Cardiac muscle cell (in vitro differentiated cells and primary cell): ENCODE measurements around the gene ACTN4. TPM values are rescaled to one million over a fixed set of nuclear protein-coding genes. Genes with fewer than 3 reads are reported as not detected.
A peak's percentile ranks its signal among the peaks of the same experiment; 100 is the strongest.

ENCODE experiments used
- DNase-seq, 2 donors: peaks; one replicate each; pipeline versions ENCODE4 v3.0.0 to v3.0.0-alpha.2; 2010 to 2017; ENCODE audit warnings: low read depth in 1 of 2, low spot score in 1 of 2
- H3K27ac ChIP-seq: fragments of 200-600 bp; sonication (generic); 2 replicates; pipeline ENCODE4 v1.5.1; 2016
- H3K27me3 ChIP-seq: fragments of 200-600 bp; sonication (generic); 2 replicates; pipeline ENCODE4 v1.6.0; 2016; ENCODE audit warnings: control low read depth
- H3K36me3 ChIP-seq: fragments of 200-600 bp; sonication (generic); 2 replicates; pipeline ENCODE4 v1.5.1; 2016; ENCODE audit warnings: control low read depth
- H3K4me1 ChIP-seq: fragments of 200-600 bp; sonication (generic); 2 replicates; pipeline ENCODE4 v1.8.1; 2017; ENCODE audit warnings: low read depth, mild to moderate bottlenecking, mixed run types
- H3K4me3 ChIP-seq: fragments of 200-600 bp; sonication (generic); 2 replicates; pipeline ENCODE4 v1.5.1; 2016; ENCODE audit warnings: mild to moderate bottlenecking
- H3K9me3 ChIP-seq: fragments of 200-600 bp; sonication (generic); 2 replicates; pipeline ENCODE4 v1.5.1; 2017; ENCODE audit warnings: low read depth, mild to moderate bottlenecking, control low read depth
- CTCF ChIP-seq: IDR thresholded peaks from 2 replicates; pipeline ENCODE4 v1.5.1; 2012; ENCODE audit warnings: low read depth, mild to moderate bottlenecking, low read length
- polyA plus RNA-seq: library from polyadenylated mRNA; unstranded; fragments of >200 nt; fragmentation: Nextera tagmentation; extraction: Ambion mirVana; gene quantifications from 2 replicates; pipeline ENCODE4 v1.2.1, GENCODE V29; 2016
- total RNA-seq: library from RNA; depleted of rRNA; stranded (reverse); fragments of >200 nt; gene quantifications from 2 replicates; pipeline ENCODE4 v1.2.3, GENCODE V29; 2016

Gene ACTN4
- total and polyA plus RNA-seq, 2 experiments from 2014 or later = 77.4 to 465 TPM

GRCh38 chr19:38728752-38729541, 81.5 kb downstream of the ACTN4 start:
- peaks cover 36% of the 10 kb centered on the region for H3K36me3 ChIP-seq
- DNase-seq = no peak
- TF ChIP-seq CTCF = no peak
- H3K4me3 ChIP-seq = no peak overlapping the region
- H3K9me3 ChIP-seq = no peaks in the 10 kb centered on the region
- H3K27ac ChIP-seq = peak overlapping the region; percentile 64
- no peaks in the 10 kb centered on the region for H3K4me1 ChIP-seq
- no peaks in the 10 kb centered on the region for H3K27me3 ChIP-seq

GRCh38 chr19:38729653-38730469, 82.4 kb downstream of the ACTN4 start:
- Histone ChIP-seq H3K27ac (peak overlapping the region; percentile 64), H3K4me3 (no peak overlapping the region), H3K4me1 (no peaks in the 10 kb centered on the region), H3K36me3 (peaks cover 29% of the 10 kb centered on the region), H3K27me3 (no peaks in the 10 kb centered on the region), H3K9me3 (no peaks in the 10 kb centered on the region)
- peak; percentile 69 to 80 for DNase-seq
- peak; percentile 83 for TF ChIP-seq CTCF

- peaks cover 27% of the 10 kb centered on the region for H3K36me3 ChIP-seq
- no peak overlapping the region for H3K4me3 ChIP-seq
- no peak for DNase-seq
- no peak for TF ChIP-seq CTCF
- no peaks in the 10 kb centered on the region for H3K9me3 ChIP-seq
- no peaks in the 10 kb centered on the region for H3K27me3 ChIP-seq
- H3K4me1 ChIP-seq = no peaks in the 10 kb centered on the region
- H3K27ac ChIP-seq = no peak overlapping the region
Measured at GRCh38 chr19:38730470-38730730, 83.0 kb downstream of the ACTN4 start.

- no peaks in the 10 kb centered on the region for H3K27me3 ChIP-seq
- no peak for TF ChIP-seq CTCF
- DNase-seq = no peak
- no peaks in the 10 kb centered on the region for H3K4me1 ChIP-seq
- H3K9me3 ChIP-seq = no peaks in the 10 kb centered on the region
- H3K36me3 ChIP-seq = peaks cover 21% of the 10 kb centered on the region
- no peak overlapping the region for H3K4me3 ChIP-seq
- peak overlapping the region; percentile 60 for H3K27ac ChIP-seq
Measured at GRCh38 chr19:38730731-38731589, 83.5 kb downstream of the ACTN4 start.

- no peaks in the 10 kb centered on the region for H3K4me1 ChIP-seq
- no peaks in the 10 kb centered on the region for H3K9me3 ChIP-seq
- H3K4me3 ChIP-seq = no peak overlapping the region
- H3K36me3 ChIP-seq = peaks cover 17% of the 10 kb centered on the region
- DNase-seq = no peak
- no peak for TF ChIP-seq CTCF
- H3K27ac ChIP-seq = peak overlapping the region; percentile 60
- H3K27me3 ChIP-seq = no peaks in the 10 kb centered on the region
Measured at GRCh38 chr19:38731654-38732301, 84.3 kb downstream of the ACTN4 start.
